ENCODE measurements around the gene AXIN2.

The AXIN2 gene

GRCh38 chr17:65576939-65577338 lies 15.5 kb upstream of the AXIN2 start:
- TF ChIP-seq CTCF (IDR thresholded peaks at IDR 0.05; ENCODE audit: extremely low read depth, missing control alignments): no peak
- no peak for DNase-seq (ENCODE audit: low spot score)

GRCh38 chr17:65573282-65573602 lies 11.8 kb upstream of the AXIN2 start:
- DNase-seq (ENCODE audit: low spot score): no peak
- no peak for TF ChIP-seq CTCF (IDR thresholded peaks at IDR 0.05; ENCODE audit: extremely low read depth, missing control alignments)

GRCh38 chr17:65572581-65573281 lies 11.3 kb upstream of the AXIN2 start:
- DNase-seq (ENCODE audit: low spot score): no peak
- no peak for TF ChIP-seq CTCF (IDR thresholded peaks at IDR 0.05; ENCODE audit: extremely low read depth, missing control alignments)

- TF ChIP-seq CTCF (IDR thresholded peaks at IDR 0.05; ENCODE audit: extremely low read depth, missing control alignments): no peak
- no peak for DNase-seq (ENCODE audit: low spot score)
Measured at GRCh38 chr17:65572186-65572580, 10.7 kb upstream of the AXIN2 start.

- TF ChIP-seq CTCF (IDR thresholded peaks at IDR 0.05; ENCODE audit: extremely low read depth, missing control alignments): no peak
- DNase-seq (ENCODE audit: low spot score): no peak
Measured at GRCh38 chr17:65568918-65569317, 7.5 kb upstream of the AXIN2 start.

GRCh38 chr17:65567566-65567965 lies 6.1 kb upstream of the AXIN2 start:
- no peak for DNase-seq (ENCODE audit: low spot score)
- no peak for TF ChIP-seq CTCF (IDR thresholded peaks at IDR 0.05; ENCODE audit: extremely low read depth, missing control alignments)

GRCh38 chr17:65565559-65565958 lies 4.1 kb upstream of the AXIN2 start:
- no peak for TF ChIP-seq CTCF (IDR thresholded peaks at IDR 0.05; ENCODE audit: extremely low read depth, missing control alignments)
- no peak for DNase-seq (ENCODE audit: low spot score)
